GM06990 (cell line): ENCODE results near the gene RNF208.
A peak's percentile ranks its signal among the peaks of the same experiment; 100 is the strongest.

Source experiments
- DNase-seq: peaks from one replicate; pipeline ENCODE4 v3.0.0-alpha.2; 2011; ENCODE audit not compliant: insufficient read length; ENCODE audit errors: extremely low read depth
- H3K27me3 ChIP-seq: replicated peaks from 2 replicates; pipeline ENCODE4 v1.6.0; 2011; ENCODE audit warnings: low read length; ENCODE audit not compliant: control insufficient read depth, insufficient read depth
- H3K36me3 ChIP-seq: 2 replicates; pipeline ENCODE4 v1.5.1; 2011; ENCODE audit warnings: low read length; ENCODE audit not compliant: control insufficient read depth, insufficient read depth
- H3K4me3 ChIP-seq: replicated peaks from 2 replicates; pipeline ENCODE4 v1.5.1; 2011; ENCODE audit warnings: low read depth, mild to moderate bottlenecking, control low read depth, low read length
- TF ChIP-seq, protein P1 (sequence below): IDR thresholded peaks from 2 replicates; pipeline ENCODE4 v1.5.1; 2011; ENCODE audit warnings: low read length, control low read depth, mild to moderate bottlenecking, inconsistent platforms; ENCODE audit not compliant: insufficient read depth, poor library complexity, severe bottlenecking

RNF208 gene

DNA sequence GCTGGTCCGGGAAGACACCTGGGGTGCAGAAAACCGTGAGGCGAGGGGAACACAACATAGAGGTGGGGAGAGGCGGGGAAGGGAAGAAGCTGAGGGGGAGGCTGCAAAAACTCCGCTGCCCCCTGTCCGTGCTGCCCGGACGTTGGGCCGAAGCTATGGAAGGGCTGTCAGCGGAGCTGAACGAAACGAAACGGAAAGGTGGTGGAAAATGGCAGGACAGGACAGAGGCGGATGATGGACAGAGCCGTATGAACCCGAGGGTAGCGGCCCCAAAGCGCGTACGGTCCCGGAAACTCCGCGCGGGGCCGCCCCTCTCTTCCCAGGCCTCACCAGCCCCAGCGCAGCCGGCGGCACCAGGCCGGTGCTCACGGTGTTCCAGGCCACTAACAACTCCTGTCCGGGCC lies 34.0 kb downstream of the RNF208 start:
- H3K4me3 ChIP-seq = peak overlapping the region; percentile 96
- H3K27me3 ChIP-seq = no peaks in the 10 kb centered on the region
- H3K36me3 ChIP-seq = peaks cover 30% of the 10 kb centered on the region
- TF ChIP-seq, protein P1, sequence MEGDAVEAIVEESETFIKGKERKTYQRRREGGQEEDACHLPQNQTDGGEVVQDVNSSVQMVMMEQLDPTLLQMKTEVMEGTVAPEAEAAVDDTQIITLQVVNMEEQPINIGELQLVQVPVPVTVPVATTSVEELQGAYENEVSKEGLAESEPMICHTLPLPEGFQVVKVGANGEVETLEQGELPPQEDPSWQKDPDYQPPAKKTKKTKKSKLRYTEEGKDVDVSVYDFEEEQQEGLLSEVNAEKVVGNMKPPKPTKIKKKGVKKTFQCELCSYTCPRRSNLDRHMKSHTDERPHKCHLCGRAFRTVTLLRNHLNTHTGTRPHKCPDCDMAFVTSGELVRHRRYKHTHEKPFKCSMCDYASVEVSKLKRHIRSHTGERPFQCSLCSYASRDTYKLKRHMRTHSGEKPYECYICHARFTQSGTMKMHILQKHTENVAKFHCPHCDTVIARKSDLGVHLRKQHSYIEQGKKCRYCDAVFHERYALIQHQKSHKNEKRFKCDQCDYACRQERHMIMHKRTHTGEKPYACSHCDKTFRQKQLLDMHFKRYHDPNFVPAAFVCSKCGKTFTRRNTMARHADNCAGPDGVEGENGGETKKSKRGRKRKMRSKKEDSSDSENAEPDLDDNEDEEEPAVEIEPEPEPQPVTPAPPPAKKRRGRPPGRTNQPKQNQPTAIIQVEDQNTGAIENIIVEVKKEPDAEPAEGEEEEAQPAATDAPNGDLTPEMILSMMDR = no peak
- DNase-seq = no peak

DNA sequence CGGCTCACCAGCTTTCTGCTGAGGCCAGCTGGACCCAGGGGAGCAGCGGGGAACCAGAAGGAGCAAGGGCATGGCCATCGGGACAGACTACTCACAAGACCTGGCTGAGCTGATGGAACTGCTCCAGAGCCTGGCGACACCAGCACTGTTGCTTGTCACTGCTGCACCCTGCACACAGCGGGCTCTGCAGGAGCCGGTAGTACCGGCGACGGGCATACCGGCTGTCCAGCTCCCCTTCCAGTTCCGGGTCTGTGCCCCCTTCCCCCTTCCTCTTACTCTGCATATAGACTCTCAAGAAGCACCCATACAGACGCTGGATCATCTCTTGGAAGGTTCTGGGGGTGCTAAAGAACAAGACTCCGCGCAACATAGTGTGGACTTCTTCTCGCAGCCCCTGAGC lies 34.7 kb downstream of the RNF208 start:
- Histone ChIP-seq H3K36me3 (peaks cover 36% of the 10 kb centered on the region), H3K27me3 (no peaks in the 10 kb centered on the region), H3K4me3 (peak overlapping the region; percentile 96)
- DNase-seq = no peak
- TF ChIP-seq, protein P1 = no peak

DNA sequence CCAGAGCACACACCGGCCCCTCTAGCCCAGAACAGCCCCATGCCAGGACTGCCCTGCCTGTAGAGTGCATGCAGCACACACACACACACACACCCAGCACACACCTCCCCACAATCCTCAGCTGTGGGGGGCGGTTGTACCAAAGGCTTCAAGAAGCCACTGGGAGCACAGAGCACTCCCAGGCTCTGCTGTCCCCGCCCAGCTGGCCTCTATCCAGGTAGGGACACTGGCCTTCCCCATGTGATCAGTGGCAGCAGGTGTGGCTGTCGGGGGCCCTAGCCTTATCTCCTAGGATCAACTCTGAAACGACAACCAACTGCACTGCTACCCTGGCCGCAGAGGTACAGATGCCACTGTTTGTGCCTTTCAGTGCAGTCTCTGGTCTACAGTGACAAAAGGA lies 35.7 kb downstream of the RNF208 start:
- TF ChIP-seq, protein P1 = no peak
- Histone ChIP-seq H3K36me3 (peaks cover 35% of the 10 kb centered on the region), H3K4me3 (no peak overlapping the region), H3K27me3 (no peaks in the 10 kb centered on the region)
- no peak for DNase-seq

DNA sequence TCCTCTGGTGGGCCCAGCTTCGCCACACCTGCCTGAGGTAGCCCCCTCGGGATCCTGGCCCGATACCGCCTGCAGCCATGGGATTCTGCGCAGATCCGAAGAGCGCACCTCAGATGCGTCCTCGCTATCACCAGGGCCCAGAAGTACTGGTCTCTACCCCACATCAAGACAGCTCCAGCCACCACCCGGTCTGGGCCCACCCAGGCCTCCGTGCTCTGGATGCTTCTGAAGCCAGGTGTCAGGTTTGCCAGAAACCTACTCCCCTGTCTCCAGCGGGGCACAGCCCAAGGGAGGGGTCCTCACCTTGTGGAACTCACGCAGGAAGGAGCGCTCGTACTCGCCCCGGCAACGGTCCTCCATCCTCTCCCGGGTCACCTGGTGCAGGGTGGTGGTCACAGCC lies 36.1 kb downstream of the RNF208 start:
- TF ChIP-seq, protein P1 = no peak
- Histone ChIP-seq H3K4me3 (no peak overlapping the region), H3K27me3 (no peaks in the 10 kb centered on the region), H3K36me3 (peaks cover 37% of the 10 kb centered on the region)
- DNase-seq = no peak

DNA sequence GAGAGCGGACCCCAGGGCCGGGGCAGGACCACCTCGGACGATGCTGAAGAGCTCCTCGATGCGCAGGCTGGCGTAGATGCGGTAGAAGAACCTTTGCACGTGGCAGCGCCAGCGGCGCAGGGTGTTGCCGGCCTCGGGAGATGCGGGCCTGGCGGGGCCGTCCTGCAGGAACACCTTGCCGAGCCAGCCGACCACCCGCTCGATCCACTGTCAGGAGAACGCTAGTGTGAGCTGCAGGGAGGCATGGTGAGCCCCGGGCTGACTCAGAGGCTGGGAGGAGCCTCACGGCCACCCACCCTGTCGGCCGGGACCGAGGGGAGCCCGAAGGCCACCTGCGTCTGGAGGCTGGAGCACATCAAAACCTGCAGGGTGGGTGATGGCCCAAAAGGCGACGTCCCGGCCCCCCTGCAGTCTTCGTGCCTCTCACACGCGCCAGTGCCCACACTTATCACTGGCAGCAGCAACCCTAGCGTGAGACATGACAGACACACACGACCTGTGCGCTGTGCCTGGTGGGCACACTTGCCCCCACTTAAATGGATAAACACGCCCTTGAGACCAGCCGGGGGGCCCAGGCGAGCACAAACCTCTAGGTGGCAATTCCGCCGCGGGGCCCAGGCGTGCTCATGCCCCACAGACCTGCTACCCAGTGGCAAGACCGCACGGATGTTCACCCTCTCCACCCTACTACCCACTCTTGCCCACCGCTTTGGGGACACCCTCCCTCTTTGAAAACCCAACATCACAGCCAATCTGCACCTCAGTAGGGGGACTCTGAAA lies 37.0 kb downstream of the RNF208 start:
- Histone ChIP-seq H3K27me3 (no peaks in the 10 kb centered on the region), H3K4me3 (no peak overlapping the region), H3K36me3 (peaks cover 35% of the 10 kb centered on the region)
- TF ChIP-seq, protein P1 = no peak
- no peak for DNase-seq

DNA sequence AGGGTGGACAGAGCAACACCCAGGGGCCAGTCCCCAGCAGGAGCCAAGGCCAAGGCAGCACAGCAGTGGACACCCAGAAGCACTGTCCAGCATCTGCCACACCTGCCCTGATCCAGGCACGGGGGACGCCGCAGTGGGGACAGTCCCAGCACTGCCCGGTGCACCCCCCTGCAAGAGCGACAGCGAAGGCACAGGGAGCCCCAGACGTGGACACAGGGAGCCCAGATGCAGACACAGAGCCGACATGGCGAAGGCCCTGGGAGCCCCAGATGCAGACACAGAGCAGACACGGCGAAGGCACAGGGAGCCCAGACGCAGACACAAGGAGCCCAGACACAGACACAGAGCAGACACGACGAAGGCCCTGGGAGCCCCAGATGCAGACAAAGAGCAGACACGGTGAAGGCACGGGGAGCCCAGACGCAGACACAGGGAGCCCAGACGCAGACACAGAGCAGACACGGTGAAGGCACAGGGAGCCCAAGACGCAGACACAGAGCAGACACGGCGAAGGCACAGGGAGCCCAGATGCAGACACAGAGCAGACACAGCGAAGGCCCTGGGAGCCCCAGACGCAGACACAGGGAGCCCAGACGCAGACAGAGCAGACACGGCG lies 38.0 kb downstream of the RNF208 start:
- TF ChIP-seq, protein P1 = no peak
- Histone ChIP-seq H3K27me3 (no peaks in the 10 kb centered on the region), H3K4me3 (no peak overlapping the region), H3K36me3 (peaks cover 41% of the 10 kb centered on the region)
- DNase-seq = no peak
